ENCODE results near the gene SEMA6B. TPM values are rescaled to one million over a fixed set of nuclear protein-coding genes. Genes with fewer than 3 reads are reported as not detected.
"Not testable (repeated sequence)": the region's sequence is repeated elsewhere in the genome, so short reads cannot be mapped to it uniquely, and the experiment has no call there.

The SEMA6B gene
- total RNA-seq, 1 donor from 2014 or later = 35.1 TPM

DNA sequence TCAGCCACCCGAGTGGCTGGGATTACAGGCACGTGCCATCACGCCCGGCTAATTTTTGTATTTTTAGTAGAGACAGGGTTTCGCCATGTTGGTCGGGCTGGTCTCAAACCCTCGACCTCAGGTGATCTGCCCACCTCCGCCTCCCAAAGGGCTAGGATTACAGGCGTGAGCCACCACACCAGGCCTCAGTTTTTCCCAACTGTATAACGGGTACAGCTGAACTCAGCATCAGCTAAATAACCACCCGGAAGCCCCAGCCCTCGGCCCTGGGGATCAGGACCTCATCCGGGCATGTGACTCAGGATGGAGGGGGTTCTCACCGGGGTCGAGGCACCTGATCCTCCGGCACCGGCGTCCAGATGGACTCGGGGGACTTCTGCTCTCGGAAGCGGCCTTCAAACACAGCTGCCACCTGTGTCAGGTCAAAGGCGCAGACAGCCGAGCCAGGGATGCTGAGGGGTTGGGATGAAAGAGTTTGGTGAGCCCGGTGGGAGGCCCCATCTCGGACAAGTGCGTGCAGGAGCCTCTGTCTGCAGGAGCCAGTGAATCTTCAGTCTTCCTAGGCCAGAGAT, 8.9 kb downstream of the SEMA6B start:
- DNase-seq (ENCODE audit: low spot score) = no peak

DNA sequence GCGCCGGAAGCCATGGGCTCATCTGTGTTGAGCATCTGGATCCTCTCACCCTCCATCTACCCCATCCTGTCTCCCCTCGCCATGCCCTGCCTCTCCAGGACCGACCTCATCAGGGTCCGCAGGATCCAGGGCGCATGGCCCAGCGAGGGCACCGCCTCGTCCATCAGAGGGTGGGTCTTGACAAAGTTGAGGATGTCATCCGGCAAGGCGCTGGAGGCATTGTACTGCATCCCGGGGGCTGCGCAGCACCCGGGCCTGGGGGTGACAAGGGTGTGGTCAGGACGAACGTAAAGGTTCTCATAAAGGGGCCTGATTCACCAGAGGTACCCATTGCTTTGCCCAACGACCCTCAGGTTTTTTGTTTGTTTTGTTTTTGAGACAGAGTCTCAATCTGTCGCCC, 9.5 kb downstream of the SEMA6B start:
- no peak for DNase-seq (ENCODE audit: low spot score)

DNA sequence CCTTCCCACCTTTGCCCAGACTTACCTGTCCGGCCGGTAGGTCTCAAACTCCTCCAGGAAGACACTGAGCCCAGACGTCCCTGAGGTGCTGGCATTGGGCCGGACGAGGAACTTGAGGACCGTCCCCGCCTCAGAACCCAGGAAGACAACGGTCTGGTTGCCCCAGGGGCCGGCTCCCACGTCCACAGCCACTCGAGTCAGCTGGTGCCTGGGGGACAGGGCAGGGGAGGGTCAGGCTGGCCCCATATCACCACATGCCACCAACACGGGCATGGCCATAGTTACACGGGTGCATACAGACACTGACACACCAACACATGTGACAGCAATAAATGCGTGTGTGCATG, 11.3 kb downstream of the SEMA6B start:
- DNase-seq (ENCODE audit: low spot score) = no peak

DNA sequence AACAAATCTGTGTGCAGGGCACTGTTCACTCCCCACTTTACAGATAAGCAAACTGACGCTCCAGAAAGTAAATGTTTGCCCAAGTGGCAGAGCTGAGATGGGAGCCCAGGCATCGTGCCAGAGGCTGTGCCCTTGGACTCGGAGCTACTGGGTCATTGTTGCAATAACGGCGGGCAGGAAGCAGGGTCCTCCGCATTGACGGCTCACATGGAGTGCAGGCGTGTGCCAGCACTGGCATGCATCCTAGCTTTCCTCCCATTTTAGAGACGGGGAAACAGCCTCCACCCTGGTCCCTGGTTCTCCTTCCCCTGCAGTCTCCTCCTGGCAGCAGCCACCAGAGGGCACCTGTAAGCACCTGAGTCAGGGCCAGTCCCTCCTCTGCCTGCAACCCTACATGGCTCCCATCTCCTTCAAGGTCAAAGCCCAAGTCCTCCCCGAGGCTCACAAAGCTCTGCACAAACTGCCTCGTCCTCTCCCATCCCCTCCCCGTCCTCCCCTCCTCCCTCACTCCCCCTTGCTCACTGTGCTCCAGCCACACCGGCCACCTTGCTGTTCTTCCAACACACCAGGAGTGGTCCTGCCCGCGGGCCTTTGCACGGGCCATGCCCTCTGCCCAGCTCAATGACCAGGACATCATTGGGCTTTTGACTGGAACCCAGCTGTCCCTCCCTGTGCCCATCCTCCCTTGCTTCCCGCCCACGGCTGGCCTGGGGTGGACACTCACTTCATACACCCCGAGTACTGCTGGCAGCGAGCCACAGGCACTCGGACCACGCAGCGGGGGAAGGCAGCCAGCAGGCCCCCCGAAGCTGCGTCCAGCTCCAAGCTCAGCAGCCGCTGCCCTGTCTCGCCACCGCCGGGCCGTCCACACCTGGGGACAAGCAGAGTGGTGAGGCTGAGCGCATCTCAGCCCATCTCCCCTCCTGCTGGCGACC, 11.9 kb downstream of the SEMA6B start:
- DNase-seq (ENCODE audit: low spot score) = no peak

DNA sequence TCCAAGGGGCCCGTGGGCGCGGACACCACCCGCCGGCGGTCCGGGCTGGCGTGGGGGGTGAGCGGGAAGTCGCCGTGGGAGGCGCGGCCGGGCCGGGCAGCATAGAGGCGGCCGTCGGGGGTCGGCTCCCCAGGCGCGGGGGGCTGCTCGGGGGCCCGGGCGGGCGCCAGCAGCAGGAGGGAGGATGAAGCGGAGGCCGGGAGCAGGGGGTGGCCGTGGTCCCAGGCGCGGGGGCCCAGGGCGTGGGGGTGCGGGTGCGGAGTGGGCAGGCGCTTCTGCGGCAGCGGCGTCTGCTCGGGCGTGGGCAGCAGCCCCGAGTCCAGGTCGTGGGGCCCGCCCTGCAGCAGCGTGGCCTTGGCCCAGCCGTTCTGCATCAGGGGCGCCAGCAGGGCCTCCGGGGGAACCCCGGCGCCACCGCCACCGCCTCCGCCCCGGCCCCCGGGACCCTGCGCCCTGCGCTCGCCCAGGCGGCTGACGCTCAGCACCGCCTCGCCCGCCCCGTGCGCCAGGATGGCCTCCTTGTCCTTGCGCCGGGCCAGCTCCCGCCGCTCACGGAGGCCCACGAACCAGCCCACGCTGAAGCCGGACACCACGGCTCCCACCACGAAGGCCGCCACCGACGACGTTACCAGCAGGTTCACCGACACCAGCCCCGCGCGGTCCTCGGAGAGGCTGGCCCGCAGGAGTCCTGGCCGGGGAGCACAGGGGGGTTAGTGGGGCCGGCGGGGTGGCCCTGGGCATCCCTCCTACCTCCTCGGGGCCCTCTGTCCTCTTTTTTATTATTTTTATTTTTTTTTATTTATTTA, 15.4 kb downstream of the SEMA6B start:
- no peak for DNase-seq (ENCODE audit: low spot score)

DNA sequence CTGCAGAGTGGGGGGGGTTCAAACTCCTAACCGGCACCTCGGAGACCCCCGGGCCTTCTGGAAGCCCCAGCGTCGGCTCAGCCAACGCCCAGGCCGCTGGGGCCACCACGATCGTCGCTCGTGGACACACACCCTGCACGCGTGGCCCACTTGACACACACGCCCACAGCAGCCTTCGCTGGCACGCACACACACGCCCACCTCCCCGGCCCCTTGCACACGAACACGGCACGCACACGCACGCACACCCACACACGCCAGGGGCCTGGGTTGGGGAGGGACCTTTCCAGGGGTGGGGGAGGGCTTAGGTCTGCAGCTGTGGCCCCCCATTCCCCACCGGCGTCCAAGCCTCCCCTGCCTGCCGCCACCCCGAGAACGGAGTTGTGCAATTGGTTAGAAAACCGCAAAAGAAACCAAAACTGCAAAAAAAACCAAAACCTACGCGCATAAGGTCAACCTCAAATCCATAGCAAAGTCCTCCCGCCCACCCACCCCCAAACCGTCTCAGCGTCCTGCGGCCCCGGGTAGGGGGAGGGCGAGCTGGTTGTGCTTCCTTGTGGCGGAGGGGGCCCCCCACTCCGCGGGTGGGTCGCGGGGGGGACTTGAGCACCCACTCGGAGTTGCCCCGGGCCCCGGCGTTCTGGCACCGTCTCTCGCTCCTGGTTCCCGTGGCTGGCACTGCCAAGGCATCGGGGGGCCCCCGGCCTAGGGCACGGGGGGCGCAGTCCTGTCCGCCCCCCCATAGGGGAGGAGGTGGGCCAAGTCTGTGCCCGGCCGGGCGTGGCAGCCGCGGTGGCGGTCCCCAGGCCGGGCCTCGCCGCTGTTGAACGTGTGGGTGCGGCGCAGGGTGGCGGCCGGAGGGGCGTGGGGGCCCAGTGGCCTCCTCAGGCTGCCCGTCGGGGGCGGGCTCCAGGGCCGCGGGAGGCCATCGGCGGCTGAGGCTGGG, 16.3 kb downstream of the SEMA6B start:
- DNase-seq (ENCODE audit: low spot score) = no peak

DNA sequence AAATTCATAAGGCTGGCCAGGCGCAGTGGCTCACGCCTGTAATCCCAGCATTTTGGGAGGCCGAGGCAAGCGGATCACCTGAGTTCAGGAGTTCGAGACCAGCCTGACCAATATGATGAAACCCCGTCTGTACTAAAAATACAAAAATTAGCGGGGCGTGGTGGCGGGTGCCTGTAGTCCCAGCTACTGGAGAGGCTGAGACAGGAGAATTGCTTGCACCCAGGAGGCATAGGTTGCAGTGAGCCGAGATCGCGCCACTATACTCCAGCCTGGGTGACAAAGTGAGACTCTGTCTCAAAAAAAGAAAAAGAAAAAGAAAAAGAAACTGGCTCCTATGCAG, 17.7 kb downstream of the SEMA6B start:
- not testable (repeated sequence) for DNase-seq (ENCODE audit: low spot score)

DNA sequence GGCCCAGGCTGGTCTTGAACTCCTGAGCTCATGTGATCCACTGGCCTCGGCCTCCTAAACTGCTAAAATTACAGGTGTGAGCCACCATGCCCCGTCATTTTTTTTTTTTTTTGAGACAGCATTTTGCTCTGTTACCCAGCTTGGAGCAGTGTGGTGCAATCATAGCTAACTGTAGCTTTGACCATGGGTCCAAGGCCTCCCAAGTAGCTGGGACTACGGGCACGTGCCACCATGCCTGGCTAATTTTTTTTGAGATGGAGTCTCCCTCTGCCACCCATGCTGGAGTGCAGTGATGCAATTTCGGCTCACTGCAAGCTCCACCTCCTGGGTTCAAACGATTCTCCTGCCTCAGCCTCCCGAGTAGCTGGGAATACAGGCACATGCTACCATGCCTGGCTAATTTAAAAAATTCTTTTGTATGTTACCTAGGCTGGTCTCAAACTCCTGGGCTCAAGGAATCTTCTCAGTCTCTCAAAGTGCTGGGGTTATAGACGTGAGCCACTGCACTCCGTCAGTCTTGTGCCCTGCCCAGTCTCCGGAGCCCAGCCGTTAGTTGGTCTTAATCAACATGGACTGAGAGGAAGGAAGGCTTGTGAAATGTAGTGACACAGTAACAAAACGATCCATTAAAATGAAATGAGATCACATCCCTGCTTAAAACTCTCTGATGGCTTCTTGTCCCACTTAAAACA, 18.2 kb downstream of the SEMA6B start:
- no peak for DNase-seq (ENCODE audit: low spot score)

DNA sequence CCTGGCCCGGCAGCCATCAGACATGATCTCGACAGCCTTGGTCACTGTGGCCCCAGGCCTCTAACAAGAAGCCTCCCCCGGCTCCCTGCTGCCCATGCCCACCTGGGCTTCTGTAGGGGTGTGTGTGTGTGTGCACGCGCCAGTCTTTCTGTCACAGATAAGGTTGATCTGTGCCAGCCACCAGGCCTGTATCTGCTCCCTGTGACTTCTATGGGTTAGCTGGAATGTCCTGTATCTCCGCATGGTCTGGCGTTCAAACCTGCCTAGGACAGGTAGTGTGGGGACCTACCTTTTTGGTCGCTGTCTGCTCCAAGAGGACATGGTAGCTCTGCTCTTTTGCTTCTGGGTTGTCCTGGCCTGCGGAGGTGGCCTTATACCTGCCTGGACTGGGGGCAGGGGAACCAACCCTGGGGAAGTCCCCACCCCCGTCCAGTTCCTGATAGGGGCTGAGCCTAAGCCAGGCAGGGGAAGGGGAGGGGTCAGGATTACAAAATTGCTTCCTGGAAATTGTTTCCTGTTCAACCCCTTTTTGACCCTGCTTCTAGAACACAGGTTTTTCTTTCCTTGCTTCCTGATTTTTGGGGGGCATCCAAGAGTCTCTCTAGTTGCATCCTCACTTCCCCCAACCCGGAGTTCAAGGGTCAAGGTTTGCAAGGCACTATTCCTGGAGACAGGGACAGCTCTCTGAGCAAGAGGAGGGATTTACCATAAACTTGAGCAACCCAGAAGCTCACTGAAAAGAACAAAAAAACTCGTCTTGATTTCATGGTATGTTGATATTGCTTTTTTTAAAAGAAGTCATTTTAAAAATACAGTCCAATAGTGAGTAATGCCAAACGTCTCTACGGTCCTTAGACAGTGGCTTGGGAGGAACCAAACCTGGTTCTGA, 19.5 kb downstream of the SEMA6B start, which contains the start of gene LRG1:
Gene LRG1 (minus strand): TSS at position 344 of the 889 bp plus-strand sequence. CDS start 23 bp downstream, at position 321.
- no peak for DNase-seq (ENCODE audit: low spot score)

DNA sequence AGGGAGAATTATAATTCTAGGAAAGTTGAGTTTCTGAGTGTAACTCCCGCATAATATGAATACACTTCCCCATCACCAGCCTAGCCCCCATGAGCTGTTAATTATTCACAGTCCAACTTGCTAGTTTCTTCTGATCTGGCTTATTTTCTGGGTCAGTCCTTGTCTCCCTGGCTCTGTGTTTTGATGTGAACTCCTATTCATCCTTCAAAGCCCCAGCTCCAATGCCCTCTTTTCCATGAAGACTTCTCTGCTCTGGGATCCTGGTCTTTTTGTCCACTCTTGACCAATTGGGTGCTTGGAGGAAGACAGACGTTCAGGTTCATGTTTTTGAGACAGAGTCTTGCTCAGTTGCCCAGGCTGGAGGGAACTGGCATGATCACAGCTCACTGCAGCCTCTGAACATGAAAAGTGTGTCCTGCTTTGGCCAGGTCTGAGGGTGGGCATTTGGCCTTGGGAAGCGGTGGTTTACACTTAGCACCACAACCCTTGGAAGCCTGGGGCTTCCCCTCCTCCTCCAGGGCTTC, 20.3 kb downstream of the SEMA6B start:
- DNase-seq (ENCODE audit: low spot score) = no peak

DNA sequence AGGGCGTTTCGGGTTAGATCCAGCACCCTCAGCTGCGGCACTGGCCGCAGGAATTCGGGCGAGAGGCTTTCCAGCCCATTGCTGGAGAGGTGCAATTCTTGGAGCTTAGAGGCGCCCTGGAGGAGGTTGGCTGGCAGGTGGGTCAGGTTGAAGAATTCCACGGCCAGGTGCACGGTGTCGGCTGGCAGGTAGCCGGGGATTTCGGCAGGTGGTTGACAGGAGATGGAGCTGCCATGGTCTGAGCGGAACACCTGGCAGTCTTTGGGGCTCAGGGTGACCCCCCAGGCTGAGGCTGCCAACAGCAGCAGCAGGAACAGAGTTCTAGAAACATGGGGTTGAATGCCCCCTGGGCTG, 20.9 kb downstream of the SEMA6B start:
- DNase-seq (ENCODE audit: low spot score) = no peak

DNA sequence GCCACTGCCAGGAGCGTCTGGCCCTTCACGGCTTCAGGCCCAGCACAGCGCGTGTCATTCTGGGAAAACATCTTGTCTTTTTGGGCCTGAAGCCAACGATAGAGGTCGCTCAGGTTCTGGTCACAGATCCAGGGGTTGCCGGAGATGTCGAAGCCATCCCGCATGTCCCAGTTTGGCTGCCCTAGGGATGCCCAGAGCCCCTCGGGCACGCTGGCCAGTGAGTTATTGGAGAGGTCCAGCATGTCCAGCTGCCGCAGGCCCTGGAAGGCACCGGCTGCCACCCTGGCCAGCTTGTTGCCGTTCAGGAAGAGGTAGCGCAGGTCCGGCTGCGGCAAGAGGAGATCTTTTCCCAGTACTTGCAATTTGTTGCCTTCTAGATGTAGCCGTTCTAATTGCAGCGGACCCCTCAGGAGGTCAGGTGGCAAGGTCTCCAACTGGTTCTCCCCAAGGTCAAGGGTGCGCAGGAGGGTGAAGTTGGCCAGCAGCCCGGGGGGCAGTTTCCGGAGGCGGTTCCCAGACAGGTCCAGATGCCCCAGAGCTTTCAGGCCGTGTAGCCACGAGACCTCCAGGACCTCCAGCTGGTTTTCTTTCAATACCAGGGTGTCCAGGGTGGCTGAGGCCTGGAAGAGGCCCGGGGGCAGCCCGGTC, 21.4 kb downstream of the SEMA6B start:
- DNase-seq (ENCODE audit: low spot score) = no peak

DNA sequence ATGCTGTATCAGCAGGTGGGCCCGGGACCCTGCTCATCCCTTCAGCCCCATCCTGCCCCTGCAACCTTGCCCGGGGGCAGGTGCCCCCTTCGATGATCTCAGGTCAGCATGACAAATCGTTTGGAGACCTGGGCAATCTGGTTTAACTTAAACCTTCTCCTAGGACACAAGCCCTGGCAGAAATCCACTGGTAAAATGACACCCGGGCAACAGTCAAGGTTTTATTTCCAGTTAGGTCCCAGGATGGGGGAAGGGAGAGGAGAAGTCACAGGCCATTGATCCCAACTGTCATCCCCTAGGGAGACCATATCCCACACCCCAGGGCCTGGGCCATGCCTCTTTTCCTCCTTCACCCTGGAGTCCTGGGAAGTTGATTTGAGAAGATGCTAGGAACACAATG, 22.7 kb downstream of the SEMA6B start:
- no peak for DNase-seq (ENCODE audit: low spot score)

DNA sequence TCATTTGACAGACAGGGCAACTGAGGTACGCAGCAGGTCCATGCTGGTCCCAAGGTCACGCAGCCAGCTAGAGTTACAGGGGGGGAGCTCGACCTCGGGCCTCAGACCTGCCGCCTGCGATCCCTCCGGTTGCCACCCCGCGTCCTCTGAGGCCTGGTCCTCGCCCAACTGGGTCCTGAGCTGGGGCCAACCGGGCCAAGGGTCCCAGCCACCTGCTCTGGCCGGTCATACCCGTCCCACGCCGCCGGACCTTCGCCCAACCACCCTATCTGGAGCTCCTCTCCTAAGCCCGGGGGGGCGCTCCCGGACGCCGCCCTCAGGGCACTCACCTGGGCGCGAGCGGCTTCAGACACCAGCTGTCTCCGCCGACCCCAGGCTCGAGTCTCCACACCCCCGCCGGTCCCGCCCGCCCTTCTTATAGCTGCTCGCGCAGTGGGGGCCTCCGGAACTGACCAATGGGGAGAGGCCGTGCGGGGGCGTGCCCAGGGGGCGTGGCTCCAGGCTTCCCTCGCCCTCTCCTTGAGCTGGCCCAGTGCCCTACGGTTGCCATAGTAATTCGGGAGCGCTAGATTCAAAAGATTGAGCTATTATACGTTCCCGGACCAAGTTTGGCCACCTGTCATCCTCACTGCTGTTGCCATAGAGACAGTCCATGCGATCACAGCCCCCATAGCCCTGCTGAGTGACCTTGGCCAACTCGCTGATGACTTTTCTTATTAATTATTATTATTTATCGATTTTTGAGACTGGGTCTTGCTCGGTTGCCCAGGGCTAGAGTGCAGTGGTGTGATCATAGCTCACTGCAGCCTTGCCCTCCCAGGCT, 24.4 kb downstream of the SEMA6B start, which contains the start of gene PLIN5:
Gene PLIN5 (minus strand): TSS at position 389 of the 823 bp plus-strand sequence. CDS start 1,150 bp downstream, outside the sequence.
- no peak for DNase-seq (ENCODE audit: low spot score)

DNA sequence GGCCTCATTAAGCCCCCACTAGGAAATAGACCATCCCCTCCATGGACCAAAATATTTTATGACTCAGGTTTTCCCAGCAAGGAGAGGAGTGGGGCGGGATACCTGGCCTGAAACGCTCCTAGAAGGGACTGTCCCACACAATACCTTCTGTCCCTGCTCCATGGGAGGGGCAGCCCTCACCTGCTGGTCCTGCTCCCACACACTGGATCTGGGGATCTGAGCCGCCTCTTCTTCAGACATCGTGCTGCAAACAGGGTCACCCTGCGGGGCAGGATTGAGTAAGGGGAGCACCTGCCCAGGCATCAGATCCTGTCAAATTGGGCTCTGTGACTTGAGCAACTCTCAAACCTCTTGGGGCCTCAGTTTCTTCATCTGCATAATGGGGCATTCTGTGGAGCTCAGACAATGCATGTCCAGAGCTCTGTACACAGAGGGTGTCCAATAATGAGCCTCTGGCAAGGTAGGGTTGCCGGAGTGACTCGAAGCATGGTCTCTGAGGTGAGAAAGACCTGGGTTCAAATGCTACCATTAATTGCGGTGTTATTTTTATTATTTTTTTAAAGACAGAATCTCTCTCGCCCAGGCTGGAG, 25.6 kb downstream of the SEMA6B start:
- DNase-seq (ENCODE audit: low spot score) = no peak

DNA sequence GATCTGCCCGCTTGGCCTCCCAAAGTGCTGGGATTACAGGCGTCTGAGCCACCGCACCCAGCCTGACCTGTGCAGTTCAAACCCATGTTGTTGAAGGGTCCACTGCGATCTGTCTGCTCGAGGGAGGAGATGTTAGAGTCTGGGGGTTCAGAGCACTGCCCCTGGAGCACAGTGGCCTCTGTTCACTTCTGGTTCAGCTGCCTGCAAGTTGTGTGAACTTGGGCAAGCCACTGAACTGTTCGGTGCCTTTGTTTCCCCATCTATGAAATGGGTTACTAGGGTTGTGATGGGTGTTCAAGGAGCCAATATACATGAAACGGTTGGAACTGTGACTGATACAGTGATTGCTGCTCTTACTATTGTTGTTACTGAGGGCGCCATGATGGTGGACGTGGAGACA, 26.1 kb downstream of the SEMA6B start:
- no peak for DNase-seq (ENCODE audit: low spot score)

DNA sequence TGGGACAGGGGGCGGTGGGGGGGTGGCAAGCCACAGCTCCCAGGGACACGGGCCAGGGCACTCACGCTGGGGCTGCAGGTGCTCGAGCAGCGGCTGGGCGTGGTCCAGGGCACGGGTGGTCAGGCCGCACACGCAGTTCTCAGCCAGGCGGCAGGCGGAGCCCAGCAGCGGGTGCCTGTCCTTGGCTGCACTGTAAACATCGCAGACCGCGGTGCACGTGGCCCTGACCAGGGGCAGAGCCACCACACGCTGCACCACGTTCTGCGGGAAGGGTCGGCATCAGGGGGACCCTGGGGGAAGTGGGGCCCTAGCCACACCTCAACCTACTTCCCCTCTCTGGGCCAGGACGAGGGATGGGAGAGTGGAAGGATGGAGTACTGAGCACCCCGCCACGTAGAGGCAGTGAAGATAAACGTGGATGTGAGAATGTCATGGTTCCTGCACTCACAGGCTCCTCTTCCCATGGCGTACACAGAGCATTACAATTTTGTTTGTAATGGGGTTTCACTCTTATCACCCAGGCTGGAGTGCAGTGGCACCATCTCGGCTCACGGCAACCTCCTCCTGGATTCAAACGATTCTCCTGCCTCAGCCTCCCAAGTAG, 27.8 kb downstream of the SEMA6B start:
- no peak for DNase-seq (ENCODE audit: low spot score)
